ENCODE results near the gene BAX.
"Not testable (repeated sequence)": the region's sequence is repeated elsewhere in the genome, so short reads cannot be mapped to it uniquely, and the experiment has no call there.

The BAX gene

DNA sequence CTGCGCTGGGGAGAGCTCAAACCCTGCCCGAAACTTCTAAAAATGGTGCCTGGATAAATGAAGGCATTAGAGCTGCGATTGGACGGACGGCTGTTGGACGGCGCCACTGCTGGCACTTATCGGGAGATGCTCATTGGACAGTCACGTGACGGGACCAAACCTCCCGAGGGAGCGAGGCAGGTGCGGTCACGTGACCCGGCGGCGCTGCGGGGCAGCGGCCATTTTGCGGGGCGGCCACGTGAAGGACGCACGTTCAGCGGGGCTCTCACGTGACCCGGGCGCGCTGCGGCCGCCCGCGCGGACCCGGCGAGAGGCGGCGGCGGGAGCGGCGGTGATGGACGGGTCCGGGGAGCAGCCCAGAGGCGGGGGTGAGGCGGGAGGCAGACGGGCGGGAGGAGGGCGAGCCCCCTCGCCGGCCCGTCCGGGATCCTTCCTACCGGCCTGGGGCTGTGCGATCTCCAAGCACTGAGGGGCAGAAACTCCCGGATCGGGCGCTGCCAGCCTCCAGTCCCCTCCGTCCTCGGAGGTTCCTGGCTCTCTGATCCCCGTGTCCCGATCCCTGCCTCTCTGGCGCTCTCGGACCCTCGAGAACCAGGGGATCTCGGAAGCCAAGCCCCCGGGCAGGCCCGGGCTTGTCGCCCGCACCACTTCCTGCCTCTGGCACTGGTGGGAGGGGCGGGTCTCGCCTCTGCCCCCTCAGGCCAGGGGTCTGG lies at the start of gene BAX:
Gene BAX, plus strand, starts transcription at position 281 of the 713 bp plus-strand sequence. Its CDS starts 54 bp downstream, at position 335.
- peak; percentile 98 for DNase-seq

DNA sequence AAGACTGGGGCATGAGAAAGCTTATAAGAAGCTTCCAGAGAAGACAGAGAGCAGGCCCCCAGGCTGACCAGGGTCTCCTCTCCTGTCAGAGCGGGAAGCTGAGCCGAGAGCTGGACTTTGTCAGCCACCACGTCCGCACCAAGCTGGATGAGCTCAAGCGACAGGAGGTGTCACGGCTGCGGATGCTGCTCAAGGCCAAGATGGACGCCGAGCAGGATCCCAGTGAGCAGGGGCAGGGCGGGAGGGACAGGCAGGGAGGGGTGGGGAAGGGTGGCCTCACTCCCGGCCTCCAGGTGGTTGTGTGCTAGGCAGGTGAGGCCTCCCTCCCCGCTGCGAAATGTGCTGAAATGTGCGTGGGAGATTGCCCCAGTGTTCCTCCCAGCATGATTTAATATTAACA lies 49.0 kb upstream of the BAX start:
- no peak for DNase-seq

- no peak for DNase-seq
Observed at GRCh38 chr19:48906324-48906723, 48.4 kb upstream of the BAX start.

GRCh38 chr19:48907671-48908070 lies 47.0 kb upstream of the BAX start:
- DNase-seq = no peak

DNA sequence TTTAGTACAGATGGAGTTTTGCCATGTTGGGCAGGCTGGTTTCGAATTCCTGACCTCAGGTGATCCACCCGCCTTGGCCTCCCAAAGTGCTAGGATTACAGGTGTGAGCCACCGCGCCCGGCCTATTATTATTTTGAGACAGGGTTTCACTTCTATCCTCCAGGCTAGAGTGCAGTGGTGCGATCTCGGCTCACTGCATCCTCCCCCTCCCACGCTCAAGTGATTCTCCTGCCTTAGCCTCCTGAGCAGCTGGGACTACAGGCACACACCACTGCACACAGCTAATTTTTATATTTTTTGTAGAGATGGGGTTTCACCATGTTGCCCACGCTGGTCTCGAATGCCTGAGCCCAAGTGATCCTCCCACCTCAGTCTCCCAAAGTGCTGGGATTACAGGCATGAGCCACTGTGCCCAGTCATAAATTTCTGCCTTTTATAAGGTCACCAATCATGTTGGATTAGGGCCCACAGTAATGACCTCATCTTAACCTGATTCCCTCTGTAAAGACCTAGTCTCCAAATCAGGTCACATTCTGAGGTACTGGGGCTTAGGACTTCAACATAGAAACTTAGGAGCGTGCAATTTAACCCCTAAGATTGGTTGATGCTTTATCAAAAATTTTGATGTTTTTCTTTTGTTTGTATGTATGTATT lies 45.1 kb upstream of the BAX start:
- not testable (repeated sequence) for DNase-seq

DNA sequence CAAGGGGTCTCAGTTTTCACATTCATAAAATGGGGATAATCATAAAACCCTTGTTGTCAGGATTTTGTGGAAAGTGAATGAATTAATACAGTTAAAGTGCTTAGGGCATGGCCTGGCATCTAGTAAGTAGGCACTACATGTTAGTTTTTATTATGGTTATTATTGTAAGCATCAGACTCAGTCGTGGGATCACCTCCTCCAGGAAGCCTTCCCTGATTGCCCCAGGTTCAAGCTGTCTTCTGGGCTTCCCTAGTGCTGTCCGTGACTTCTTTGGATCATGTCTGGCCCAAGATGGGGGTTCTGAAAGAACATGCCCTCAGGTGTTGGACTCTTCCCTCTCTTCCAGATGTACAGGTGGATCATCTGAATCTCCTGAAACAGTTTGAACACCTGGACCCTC lies 43.9 kb upstream of the BAX start:
- no peak for DNase-seq

DNA sequence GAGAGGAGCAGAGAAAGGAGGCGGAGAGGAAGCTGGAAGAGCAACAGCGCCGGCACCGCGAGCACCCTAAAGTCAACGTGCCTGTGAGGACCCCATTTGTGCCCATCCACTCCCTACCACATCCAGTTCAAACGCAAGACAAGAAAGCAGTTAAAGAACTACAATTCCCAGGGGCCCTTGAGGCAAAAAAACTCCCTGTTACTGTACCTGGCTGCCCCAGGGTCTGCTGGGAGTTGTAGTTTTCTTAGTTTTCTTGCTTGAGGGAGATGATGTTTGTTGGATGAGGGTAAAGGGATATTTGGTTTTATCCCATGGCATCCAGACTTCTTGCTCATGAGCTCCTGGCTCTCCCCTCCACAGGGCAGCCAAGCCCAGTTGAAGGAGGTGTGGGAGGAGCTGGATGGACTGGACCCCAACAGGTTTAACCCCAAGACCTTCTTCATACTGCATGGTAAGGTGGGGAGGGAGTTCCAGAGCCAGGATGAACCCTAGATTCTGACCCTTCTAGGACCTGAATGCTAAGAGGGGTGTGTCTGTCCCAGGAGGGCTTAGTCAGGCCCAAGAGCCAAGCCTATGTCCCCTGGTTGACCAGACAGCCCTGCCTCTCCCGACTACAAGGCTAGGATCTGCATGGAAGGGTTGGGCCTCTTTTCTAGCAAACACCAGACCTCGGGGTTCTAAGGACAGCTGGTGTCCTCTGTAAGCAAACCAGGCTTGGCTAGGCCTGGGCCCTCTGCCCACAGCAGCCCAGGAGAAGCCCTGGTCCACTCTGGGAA lies 41.4 kb upstream of the BAX start:
- DNase-seq = peak; percentile 49

DNA sequence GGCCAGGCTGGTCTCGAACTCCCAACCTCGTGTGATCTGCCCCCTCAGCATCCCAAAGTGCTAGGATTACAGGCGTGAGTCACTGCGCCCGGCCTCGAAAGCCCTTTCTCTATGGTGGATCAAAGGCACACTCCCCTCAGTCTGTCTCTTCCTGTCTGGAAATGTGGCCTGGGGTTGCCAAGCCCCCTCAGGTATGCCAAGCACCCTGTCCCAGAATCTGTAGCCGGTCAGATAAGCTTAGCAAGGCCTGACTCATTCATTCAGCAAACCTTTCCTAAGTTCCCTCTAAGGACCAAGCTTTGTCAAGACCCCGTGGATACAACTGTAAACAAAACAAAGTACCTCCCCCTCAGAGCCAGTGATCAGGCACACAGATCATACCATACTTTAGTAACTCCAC lies 40.5 kb upstream of the BAX start:
- DNase-seq = no peak

- no peak for DNase-seq
Observed at GRCh38 chr19:48915757-48916156, 38.9 kb upstream of the BAX start.

GRCh38 chr19:48918071-48918470 lies 36.6 kb upstream of the BAX start:
- DNase-seq = no peak

DNA sequence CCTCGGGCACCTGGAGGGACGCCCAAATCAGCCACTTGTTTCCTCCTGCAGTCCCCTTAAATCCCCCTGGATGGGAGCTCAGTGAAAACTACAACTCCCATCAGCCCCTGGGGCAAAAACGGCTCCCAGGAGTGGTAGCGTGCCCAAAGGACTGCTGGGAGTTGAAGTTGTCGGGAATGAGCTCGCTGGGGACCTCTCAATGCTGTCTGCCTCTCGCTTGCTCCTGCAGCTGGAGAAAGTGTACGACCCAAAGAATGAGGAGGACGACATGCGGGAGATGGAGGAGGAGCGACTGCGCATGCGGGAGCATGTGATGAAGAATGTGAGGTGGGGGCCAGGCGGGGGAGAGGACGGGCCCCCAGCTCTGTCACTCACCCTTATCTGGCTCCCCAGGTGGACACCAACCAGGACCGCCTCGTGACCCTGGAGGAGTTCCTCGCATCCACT lies 35.9 kb upstream of the BAX start:
- DNase-seq = peak; percentile 40

DNA sequence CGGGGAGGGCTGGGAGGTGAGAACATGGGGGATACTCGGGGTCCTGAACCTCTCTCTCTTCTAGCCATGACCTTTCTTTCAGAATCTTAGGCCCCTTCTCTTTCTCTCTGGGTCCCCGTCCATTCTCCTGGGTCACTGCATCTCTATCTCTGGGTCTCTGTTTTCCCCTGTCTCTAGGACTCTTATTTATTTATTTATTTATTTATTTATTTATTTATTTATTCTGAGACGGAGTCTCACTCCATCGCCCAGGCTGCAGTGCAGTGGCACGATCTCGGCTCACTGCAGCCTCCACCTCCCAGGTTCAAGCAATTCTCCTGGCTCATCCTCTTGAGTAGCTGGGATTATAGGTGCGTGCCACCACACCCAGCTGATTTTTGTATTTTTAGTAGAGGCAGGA lies 35.4 kb upstream of the BAX start:
- DNase-seq = not testable (repeated sequence)

DNA sequence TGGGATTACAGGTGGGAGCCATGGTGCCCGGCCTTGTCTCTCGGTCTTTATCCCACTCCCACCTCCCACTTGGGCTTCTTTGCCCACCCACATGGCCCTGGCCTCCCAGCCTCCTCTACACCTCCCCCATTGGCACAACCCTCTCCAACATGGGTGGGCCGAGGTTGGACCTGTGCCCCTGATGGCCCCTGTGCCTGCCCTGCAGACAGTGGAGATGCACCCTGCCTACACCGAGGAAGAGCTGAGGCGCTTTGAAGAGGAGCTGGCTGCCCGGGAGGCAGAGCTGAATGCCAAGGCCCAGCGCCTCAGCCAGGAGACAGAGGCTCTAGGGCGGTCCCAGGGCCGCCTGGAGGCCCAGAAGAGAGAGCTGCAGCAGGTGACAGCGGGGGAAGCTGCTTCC lies 33.7 kb upstream of the BAX start:
- no peak for DNase-seq

DNA sequence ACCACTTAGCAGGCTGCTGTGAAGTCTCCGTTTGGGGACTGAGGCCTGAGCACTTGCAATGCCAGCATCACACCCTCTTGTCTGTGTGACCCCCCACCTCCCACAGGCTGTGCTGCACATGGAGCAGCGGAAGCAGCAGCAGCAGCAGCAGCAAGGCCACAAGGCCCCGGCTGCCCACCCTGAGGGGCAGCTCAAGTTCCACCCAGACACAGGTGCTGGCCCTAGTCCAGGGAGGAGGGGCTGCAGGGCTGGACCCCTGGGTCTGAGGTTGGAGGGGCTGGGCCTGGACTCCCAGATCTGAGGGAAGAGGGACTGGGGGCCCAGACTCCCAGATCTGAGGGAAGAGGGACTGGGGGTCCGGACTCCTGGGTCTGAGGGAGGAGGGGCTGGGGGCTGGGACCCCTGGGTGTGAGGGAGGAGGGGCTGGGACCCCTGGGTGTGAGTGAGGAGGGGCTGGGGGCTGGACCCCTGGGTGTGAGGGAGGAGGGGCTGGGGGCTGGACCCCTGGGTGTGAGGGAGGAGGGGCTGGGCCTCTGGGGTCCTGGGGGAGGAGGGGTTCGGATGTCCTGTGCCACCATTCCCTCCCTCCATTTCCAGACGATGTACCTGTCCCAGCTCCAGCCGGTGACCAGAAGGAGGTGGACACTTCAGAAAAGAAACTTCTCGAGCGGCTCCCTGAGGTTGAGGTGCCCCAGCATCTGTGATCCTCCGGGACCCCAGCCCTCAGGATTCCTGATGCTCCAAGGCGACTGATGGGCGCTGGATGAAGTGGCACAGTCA lies 32.8 kb upstream of the BAX start:
- DNase-seq = no peak

DNA sequence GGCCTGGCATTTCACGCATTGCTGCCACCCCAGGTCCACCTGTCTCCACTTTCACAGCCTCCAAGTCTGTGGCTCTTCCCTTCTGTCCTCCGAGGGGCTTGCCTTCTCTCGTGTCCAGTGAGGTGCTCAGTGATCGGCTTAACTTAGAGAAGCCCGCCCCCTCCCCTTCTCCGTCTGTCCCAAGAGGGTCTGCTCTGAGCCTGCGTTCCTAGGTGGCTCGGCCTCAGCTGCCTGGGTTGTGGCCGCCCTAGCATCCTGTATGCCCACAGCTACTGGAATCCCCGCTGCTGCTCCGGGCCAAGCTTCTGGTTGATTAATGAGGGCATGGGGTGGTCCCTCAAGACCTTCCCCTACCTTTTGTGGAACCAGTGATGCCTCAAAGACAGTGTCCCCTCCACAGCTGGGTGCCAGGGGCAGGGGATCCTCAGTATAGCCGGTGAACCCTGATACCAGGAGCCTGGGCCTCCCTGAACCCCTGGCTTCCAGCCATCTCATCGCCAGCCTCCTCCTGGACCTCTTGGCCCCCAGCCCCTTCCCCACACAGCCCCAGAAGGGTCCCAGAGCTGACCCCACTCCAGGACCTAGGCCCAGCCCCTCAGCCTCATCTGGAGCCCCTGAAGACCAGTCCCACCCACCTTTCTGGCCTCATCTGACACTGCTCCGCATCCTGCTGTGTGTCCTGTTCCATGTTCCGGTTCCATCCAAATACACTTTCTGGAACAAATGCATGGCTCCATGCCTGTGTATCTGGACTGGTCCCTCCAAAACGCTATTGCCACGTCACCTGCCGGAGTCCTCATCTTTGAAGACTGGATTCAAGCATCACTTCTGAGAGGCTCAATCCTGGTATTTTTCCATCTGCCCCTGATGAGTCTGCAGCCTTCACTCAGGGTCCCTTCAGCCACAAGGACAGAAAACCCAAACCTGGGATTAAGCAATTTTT lies 31.9 kb upstream of the BAX start:
- no peak for DNase-seq

DNA sequence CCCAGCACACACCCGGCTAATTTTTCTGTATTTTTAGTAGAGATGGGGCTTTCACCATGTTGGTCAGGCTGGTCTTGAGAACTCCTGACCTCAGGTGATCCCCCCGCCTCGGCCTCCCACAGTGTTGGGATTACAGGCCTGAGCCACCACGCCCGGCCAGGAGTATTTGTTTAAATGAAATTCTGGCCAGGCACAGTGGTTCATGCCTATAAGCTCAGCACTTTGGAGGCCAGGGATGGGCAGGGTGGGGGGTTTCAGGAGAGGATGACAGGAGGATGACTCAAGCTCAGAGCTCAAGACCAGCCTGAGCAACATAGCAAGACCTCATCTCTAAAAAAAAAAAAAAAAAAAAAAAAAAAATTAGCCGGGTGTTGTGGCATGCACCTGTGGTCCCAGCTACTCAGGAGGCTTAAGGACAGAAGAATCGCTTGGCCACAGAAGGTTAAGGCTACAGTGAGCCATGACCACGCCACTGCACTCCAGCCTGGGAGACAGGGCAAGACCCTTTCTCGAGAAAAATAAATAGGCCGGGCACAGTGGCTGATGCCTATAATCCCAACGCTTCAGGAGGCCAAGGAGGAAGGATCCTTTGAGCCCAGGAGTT lies 29.3 kb upstream of the BAX start:
- no peak for DNase-seq

DNA sequence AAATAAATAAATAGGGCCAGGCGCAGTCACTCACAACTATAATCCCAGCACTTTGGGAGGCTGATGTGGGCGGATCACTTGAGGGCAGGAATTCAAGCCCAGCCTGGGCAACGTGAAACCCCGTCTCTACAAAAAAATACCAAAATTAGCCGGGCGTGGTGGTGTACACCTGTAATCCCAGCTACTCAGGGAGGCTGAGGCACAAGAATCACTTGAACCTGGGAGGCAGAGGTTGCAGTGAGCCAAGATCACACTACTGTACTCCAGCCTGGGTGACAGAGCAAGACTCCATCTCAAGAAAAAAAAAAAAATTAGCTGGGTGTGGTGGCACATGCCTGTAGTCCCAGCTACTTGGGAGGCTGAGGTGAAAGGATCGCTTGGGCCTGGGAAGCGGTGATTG lies 28.8 kb upstream of the BAX start:
- not testable (repeated sequence) for DNase-seq

- DNase-seq = peak; percentile 32
Observed at GRCh38 chr19:48926909-48927308, 27.8 kb upstream of the BAX start.

- not testable (repeated sequence) for DNase-seq
Observed at GRCh38 chr19:48927692-48928091, 27.0 kb upstream of the BAX start.

- DNase-seq = no peak
Observed at GRCh38 chr19:48928164-48929025, 26.3 kb upstream of the BAX start.
